DND-41 (cell line): ENCODE measurements around the gene COX6A2.

Experiments
- ATAC-seq: fragments of 200-7000 bp; cut with Tn5 transposase; 3 replicates; pipeline ENCODE4 v1.9.1; 2021; ENCODE audit warnings: low read depth; ENCODE audit not compliant: insufficient read depth
- DNase-seq: peaks from one replicate; pipeline ENCODE4 v3.0.0-alpha.2; 2020
- H2AFZ ChIP-seq: 2 replicates; pipeline ENCODE4 v1.6.0; 2012; ENCODE audit warnings: low read depth, low read length
- H3K27ac ChIP-seq: 2 replicates; pipeline ENCODE4 v1.5.1; 2012; ENCODE audit warnings: low read length, inconsistent platforms
- H3K27me3 ChIP-seq: fragments of 200-600 bp; sonication (generic); 2 replicates; pipeline ENCODE4 v1.6.0; 2012; ENCODE audit warnings: low read length, mild to moderate bottlenecking, inconsistent platforms; ENCODE audit not compliant: insufficient read depth, poor library complexity
- H3K36me3 ChIP-seq: 2 replicates; pipeline ENCODE4 v1.5.1; 2012; ENCODE audit warnings: low read length, inconsistent platforms; ENCODE audit not compliant: insufficient read depth
- H3K4me1 ChIP-seq: 2 replicates; pipeline ENCODE4 v1.5.1; 2012; ENCODE audit warnings: mild to moderate bottlenecking, low read length; ENCODE audit not compliant: insufficient read depth
- H3K4me2 ChIP-seq: 2 replicates; pipeline ENCODE4 v1.6.0; 2012; ENCODE audit warnings: mild to moderate bottlenecking, moderate library complexity, low read length, inconsistent platforms; ENCODE audit not compliant: insufficient read depth
- H3K4me3 ChIP-seq, 2 experiments: fragments of 200-600 bp in 1 of 2; shearing (Covaris generic) in 1 of 2; 2 replicates each; pipeline ENCODE4 v1.5.1; 2012 to 2016; ENCODE audit warnings: inconsistent platforms in 2 of 2, low read length in 2 of 2, mild to moderate bottlenecking in 2 of 2, low read depth in 1 of 2, moderate library complexity in 1 of 2
- H3K79me2 ChIP-seq: 2 replicates; pipeline ENCODE4 v1.6.0; 2012; ENCODE audit warnings: low read length, inconsistent platforms; ENCODE audit not compliant: insufficient read depth
- H3K9ac ChIP-seq: 2 replicates; pipeline ENCODE4 v1.6.0; 2012; ENCODE audit warnings: low read depth, mild to moderate bottlenecking, inconsistent platforms, low read length, moderate library complexity
- H3K9me3 ChIP-seq: 2 replicates; pipeline ENCODE4 v1.5.1; 2012; ENCODE audit warnings: low read length, moderate library complexity, mild to moderate bottlenecking, inconsistent platforms; ENCODE audit not compliant: insufficient read depth, severe bottlenecking
- H4K20me1 ChIP-seq: 2 replicates; pipeline ENCODE4 v1.6.0; 2012; ENCODE audit warnings: low read length; ENCODE audit not compliant: insufficient read depth
- EZH2 ChIP-seq: IDR thresholded peaks from 3 replicates; pipeline ENCODE4 v1.6.1; 2012; ENCODE audit warnings: borderline replicate concordance, low read depth, mild to moderate bottlenecking, moderate library complexity, low read length, inconsistent platforms; ENCODE audit not compliant: severe bottlenecking
- TF ChIP-seq, protein P1 (sequence below): IDR thresholded peaks from 2 replicates; pipeline ENCODE4 v1.5.1; 2012; ENCODE audit warnings: borderline replicate concordance, low read length, moderate library complexity, mild to moderate bottlenecking; ENCODE audit not compliant: poor library complexity, severe bottlenecking; ENCODE audit errors: extremely low read depth

COX6A2 gene

DNA sequence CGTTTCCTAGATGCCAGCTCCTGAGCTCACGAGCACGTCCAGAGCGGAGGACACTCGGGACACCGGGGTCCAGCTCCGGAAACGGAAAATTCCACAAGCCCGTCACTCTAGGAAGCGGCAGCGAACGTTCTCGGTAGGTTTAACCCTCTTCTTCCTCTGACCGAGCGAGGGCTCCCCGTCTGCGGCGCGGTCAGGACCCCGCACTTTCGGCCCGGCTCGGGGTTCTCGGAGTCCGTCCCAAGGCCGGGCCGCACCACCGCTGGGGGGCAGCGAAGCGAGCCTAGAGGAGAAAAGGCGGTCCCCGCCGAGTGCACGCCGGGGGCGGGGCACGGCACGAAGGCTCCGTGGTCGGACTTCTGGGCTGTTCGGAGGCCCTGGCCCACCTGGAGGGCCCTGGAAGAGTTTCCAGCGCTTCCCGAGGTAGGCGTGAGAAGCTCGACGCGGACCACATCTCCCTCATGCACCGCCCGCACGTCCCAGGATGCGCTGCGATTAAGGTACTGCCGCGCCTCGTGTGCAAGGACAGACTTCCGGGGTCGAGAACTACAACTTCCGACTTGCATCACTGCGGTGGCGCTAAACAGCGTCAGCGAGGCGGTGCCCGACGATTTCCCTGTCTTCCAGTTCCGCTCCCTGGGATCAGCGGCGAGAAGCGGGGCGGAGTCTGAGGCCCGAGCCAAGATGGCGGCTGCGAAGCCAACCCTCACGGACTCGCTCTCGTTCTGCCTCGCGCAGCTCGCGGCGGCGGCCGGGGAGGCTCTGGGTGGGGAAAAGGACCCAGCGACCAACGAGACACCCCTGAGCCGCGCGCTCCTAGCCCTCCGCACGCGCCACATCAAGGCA, 30.9 kb upstream of the COX6A2 start, which contains the start of gene ARMC5:
Gene ARMC5, plus strand, starts transcription at position 658 of the 843 bp plus-strand sequence. Its CDS starts 24 bp downstream, at position 682.
- Histone ChIP-seq H3K36me3 (peaks cover 37% of the 10 kb centered on the region), H3K79me2 (peaks cover 44% of the 10 kb centered on the region), H3K4me1 (peaks cover 50% of the 10 kb centered on the region)

DNA sequence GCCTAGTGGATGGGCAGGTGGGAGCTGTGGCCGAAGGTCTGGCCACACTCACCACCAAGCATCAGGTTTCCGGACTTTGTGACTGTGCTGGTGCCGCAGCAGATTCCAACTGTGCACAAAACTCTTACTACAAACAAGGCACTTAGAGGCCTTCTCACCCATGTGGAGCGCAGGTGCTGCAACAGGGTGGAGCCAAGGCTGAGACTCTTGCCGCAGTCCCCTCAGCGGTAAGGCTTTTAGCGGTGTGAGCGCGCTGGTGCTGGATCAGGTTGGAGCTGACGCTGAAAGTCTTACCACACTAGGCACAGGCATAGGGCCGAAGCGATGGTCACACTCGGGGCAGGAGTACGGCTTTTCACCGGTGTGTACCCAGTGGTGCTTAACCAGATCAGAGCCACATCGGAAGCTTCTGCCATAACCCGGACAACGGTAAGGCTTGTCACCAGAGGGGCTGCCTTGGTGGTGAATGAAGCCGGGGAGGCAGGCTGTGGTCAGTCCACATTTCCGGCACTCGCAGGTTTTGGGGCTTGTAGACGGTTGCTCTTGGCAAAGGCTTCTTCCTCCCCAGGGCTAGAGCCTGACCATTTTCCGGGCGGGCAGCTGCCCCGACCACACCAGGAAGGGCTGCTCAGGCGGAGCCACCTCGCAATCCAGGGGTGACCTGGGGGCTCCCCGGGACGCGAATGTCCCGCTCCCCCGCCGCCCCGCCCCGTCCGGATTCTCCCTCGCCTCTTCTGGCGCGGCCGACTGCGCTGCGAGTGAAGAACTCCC, 30.1 kb upstream of the COX6A2 start:
- peaks cover 49% of the 10 kb centered on the region for H3K79me2 ChIP-seq
- H3K27me3 ChIP-seq, result no peaks in the 10 kb centered on the region
- ATAC-seq, result peak; percentile 46
- peak overlapping the region; percentile 80 for H3K9ac ChIP-seq
- TF ChIP-seq, protein P1, sequence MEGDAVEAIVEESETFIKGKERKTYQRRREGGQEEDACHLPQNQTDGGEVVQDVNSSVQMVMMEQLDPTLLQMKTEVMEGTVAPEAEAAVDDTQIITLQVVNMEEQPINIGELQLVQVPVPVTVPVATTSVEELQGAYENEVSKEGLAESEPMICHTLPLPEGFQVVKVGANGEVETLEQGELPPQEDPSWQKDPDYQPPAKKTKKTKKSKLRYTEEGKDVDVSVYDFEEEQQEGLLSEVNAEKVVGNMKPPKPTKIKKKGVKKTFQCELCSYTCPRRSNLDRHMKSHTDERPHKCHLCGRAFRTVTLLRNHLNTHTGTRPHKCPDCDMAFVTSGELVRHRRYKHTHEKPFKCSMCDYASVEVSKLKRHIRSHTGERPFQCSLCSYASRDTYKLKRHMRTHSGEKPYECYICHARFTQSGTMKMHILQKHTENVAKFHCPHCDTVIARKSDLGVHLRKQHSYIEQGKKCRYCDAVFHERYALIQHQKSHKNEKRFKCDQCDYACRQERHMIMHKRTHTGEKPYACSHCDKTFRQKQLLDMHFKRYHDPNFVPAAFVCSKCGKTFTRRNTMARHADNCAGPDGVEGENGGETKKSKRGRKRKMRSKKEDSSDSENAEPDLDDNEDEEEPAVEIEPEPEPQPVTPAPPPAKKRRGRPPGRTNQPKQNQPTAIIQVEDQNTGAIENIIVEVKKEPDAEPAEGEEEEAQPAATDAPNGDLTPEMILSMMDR, result no peak
- no peak for TF ChIP-seq EZH2
- peak overlapping the region; percentile 95 for H3K4me2 ChIP-seq
- DNase-seq, result peak; percentile 79
- peak overlapping the region; percentile 65 for H2AFZ ChIP-seq
- peak overlapping the region; percentile 62 to 74 for H3K4me3 ChIP-seq
- peaks cover 50% of the 10 kb centered on the region for H3K4me1 ChIP-seq
- H4K20me1 ChIP-seq, result peaks cover 40% of the 10 kb centered on the region
- H3K36me3 ChIP-seq, result peaks cover 37% of the 10 kb centered on the region
- H3K9me3 ChIP-seq, result no peaks in the 10 kb centered on the region
- peak overlapping the region; percentile 97 for H3K27ac ChIP-seq

More for the DNA sequence above, 30.9 kb upstream of the COX6A2 start, which contains the start of gene ARMC5:
- TF ChIP-seq EZH2, result no peak
- TF ChIP-seq, protein P1, result peak; percentile 60
- Histone ChIP-seq H2AFZ (peak within 1 kb of the TSS; percentile 91), H3K4me3 (peak within 1 kb of the TSS; percentile 62 to 74), H4K20me1 (peaks cover 34% of the 10 kb centered on the region), H3K9ac (peak within 1 kb of the TSS; percentile 80), H3K4me2 (peak within 1 kb of the TSS; percentile 95), H3K9me3 (no peaks in the 10 kb centered on the region), H3K27me3 (no peaks in the 10 kb centered on the region), H3K27ac (peak within 1 kb of the TSS; percentile 97)
- ATAC-seq (peak; percentile 74), DNase-seq (peak; percentile 98)

- H3K27me3 ChIP-seq, result no peaks in the 10 kb centered on the region
- TF ChIP-seq, protein P1, result no peak
- no peak for TF ChIP-seq EZH2
- H3K4me2 ChIP-seq, result peak overlapping the region; percentile 95
- peak overlapping the region; percentile 80; the same call in 1 of the 2 replicates for H3K9ac ChIP-seq
- peaks cover 31% of the 10 kb centered on the region for H3K36me3 ChIP-seq
- 0 out of 2 replicates have a peak overlapping the region, but pooled peaks have one; percentile 9 for H3K27ac ChIP-seq
- DNase-seq (no peak), ATAC-seq (no peak)
- peaks cover 46% of the 10 kb centered on the region for H4K20me1 ChIP-seq
- H3K4me3 ChIP-seq, result peak overlapping the region in 1 of 2 experiments; percentile 62; a peak in 2 of 4 replicates
- H3K79me2 ChIP-seq, result peaks cover 51% of the 10 kb centered on the region
- H3K4me1 ChIP-seq, result peaks cover 50% of the 10 kb centered on the region
- no peaks in the 10 kb centered on the region for H3K9me3 ChIP-seq
- H2AFZ ChIP-seq, result no peak overlapping the region
Observed at GRCh38 chr16:31456988-31457360, 28.8 kb upstream of the COX6A2 start.
